NAMALWA (cell line): ENCODE results near the gene LBP.
"Not testable (repeated sequence)": the region's sequence is repeated elsewhere in the genome, so short reads cannot be mapped to it uniquely, and the experiment has no call there.

Source experiments
- DNase-seq: peaks from one replicate; pipeline ENCODE4 v3.0.0-alpha.2; 2015; ENCODE audit warnings: low spot score

The LBP gene

GRCh38 chr20:38320221-38320620 lies 26.1 kb upstream of the LBP start:
- DNase-seq, result no peak

- peak; percentile 40 for DNase-seq
Measured at GRCh38 chr20:38321959-38322598, 24.2 kb upstream of the LBP start.

- no peak for DNase-seq
Measured at GRCh38 chr20:38324159-38324558, 22.1 kb upstream of the LBP start.

- no peak for DNase-seq
Measured at GRCh38 chr20:38325167-38325566, 21.1 kb upstream of the LBP start.

- DNase-seq, result no peak
Measured at GRCh38 chr20:38325905-38326304, 20.4 kb upstream of the LBP start.

GRCh38 chr20:38326309-38326708 lies 20.0 kb upstream of the LBP start:
- DNase-seq, result no peak

- no peak for DNase-seq
Measured at GRCh38 chr20:38330638-38331037, 15.6 kb upstream of the LBP start.

- no peak for DNase-seq
Measured at GRCh38 chr20:38331245-38331644, 15.0 kb upstream of the LBP start.

- DNase-seq, result no peak
Measured at GRCh38 chr20:38331814-38332213, 14.5 kb upstream of the LBP start.

GRCh38 chr20:38334016-38334415 lies 12.3 kb upstream of the LBP start:
- no peak for DNase-seq

- DNase-seq, result no peak
Measured at GRCh38 chr20:38336726-38337125, 9.6 kb upstream of the LBP start.

GRCh38 chr20:38337561-38338140 lies 8.6 kb upstream of the LBP start:
- DNase-seq, result peak; percentile 63

- no peak for DNase-seq
Measured at GRCh38 chr20:38338849-38339520, 7.3 kb upstream of the LBP start.

GRCh38 chr20:38339521-38339896 lies 6.8 kb upstream of the LBP start:
- DNase-seq, result not testable (repeated sequence)

- no peak for DNase-seq
Measured at GRCh38 chr20:38339997-38340396, 6.3 kb upstream of the LBP start.

- DNase-seq, result no peak
Measured at GRCh38 chr20:38340693-38341092, 5.6 kb upstream of the LBP start.

GRCh38 chr20:38342216-38342615 lies 4.1 kb upstream of the LBP start:
- no peak for DNase-seq

GRCh38 chr20:38342713-38343310 lies 3.5 kb upstream of the LBP start:
- DNase-seq, result no peak

- no peak for DNase-seq
Measured at GRCh38 chr20:38343311-38344106, 2.8 kb upstream of the LBP start.

GRCh38 chr20:38344107-38344701 lies 2.1 kb upstream of the LBP start:
- no peak for DNase-seq

- DNase-seq, result no peak
Measured at GRCh38 chr20:38345643-38346042, 639 bp upstream of the LBP start.

GRCh38 chr20:38346741-38347140 lies 459 bp downstream of the LBP start:
- DNase-seq, result no peak
